GM21390 (cell line): Measurements from ENCODE around the gene FNDC3A.

ENCODE experiments used
- ATAC-seq: cut with Tn5 transposase; IDR thresholded peaks from one replicate; pipeline ENCODE4 v1.9.1; 2021; ENCODE audit not compliant: unreplicated experiment

FNDC3A gene

GRCh38 chr13:49247643-49248621, 272.2 kb downstream of the FNDC3A start, which contains the start of gene CDADC1:
Gene CDADC1 (plus strand): TSS chr13:49247925. CDS start chr13:49248038, 113 bp downstream.
- peak; percentile 97 for ATAC-seq

GRCh38 chr13:49248622-49249002, 272.9 kb downstream of the FNDC3A start:
- peak; percentile 5 for ATAC-seq

DNA sequence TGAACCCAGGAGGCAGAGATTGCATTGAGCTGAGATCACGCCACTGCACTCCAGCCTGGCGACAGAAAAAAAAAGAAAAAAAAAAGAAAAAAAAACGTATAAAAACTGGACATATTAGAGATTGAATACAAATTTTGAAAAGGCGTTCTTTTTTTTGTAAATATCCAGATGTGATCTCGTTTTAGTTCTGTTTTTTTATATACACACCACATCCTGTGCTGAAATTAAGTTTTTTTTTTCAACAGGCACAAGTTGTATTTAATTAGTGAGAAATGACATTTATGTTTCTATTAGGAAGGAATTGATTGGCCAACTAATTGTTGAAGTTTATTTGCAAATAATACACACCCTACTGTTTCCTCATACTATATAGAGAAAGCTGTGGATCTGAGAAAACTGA, 275.6 kb downstream of the FNDC3A start:
- no peak for ATAC-seq

DNA sequence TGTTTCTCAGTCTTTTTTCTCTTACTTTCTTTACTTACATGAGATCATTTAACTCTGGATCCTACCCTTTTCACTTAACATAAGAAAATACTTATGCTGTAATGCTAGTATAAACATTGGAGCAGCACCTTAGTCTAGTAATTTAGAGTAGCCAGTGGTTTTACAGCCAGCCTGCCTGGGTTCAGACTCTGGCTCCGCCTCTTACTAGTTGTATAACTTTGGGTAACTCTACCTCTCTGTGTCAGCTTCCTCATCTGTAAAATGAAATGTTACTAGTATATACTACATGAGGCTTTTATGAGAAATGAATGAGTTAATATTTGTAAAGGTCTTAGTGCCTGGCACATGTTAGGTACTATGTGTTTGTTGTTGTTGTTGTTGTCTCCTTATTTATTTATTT, 277.6 kb downstream of the FNDC3A start:
- no peak for ATAC-seq

GRCh38 chr13:49254007-49254406, 278.3 kb downstream of the FNDC3A start:
- no peak for ATAC-seq

GRCh38 chr13:49256841-49257240, 281.1 kb downstream of the FNDC3A start:
- ATAC-seq, result no peak

DNA sequence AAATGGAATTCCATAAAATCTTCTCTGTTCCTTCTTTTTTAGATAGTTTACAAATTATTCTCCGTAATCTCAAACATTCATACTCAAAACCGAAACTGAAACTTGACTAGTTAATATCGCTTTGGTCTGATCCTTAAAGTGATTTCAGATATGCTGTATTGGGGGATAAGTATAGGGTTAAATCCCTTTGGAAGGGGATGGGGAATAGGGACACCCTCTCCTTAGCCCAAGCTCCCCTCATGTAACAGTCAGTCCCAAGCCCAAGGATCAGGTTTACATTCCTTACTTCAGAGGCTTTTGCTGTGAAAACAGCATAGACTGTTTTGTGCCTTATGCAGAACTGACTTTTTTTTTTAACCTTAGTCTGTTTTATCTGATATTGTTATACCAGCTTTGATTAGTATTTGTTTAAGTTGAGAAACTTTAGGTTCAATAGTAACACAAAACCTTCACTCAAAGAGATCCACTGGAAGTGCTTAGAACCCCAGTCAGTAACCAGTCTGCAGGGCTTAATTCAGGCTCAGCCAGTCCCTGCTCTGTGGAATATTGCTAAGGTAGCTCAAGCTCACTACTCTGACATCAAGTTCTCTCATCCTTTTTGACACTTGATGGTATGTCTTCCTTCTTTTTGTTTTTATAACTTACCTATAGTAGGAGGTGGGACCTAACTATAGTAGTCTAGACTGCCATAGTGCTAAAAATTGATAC, 282.5 kb downstream of the FNDC3A start:
- ATAC-seq, result no peak
